SK-N-SH (cell line): ENCODE results near the gene MS4A8. TPM values are rescaled to one million over a fixed set of nuclear protein-coding genes. Genes with fewer than 3 reads are reported as not detected.

Experiments
- CTCF ChIA-PET: fragments of 300-600, 350-600 bp; formaldehyde crosslinking; extraction: SDS; loops from one replicate; lab custom pipeline; 2021; lab: Yijun Ruan, JAX
- POLR2A ChIA-PET: fragments of 350-600 bp; sonication (Branson Sonifier 250); formaldehyde crosslinking; extraction: SDS; loops from one replicate; lab custom pipeline; 2020; ENCODE audit warnings: antibody characterized with exemption, inconsistent platforms; lab: Yijun Ruan, JAX
- DNase-seq: peaks from one replicate; pipeline ENCODE4 v3.0.0; 2012
- H2AFZ ChIP-seq: fragments of 200-600 bp; sonication (generic); 2 replicates; pipeline ENCODE4 v1.8.1; 2016; ENCODE audit warnings: antibody characterized with exemption, mild to moderate bottlenecking, low read depth
- H3F3A ChIP-seq: fragments of 200-600 bp; sonication (generic); replicated peaks from 2 replicates; pipeline ENCODE3; 2016; ENCODE audit warnings: antibody characterized with exemption, mild to moderate bottlenecking; ENCODE audit not compliant: insufficient read depth
- H3K27ac ChIP-seq, 2 experiments: fragments of 200-500 bp in 1 of 2; fragments of 200-600 bp in 1 of 2; sonication (Bioruptor generic) in 1 of 2; sonication (generic), shearing (Covaris generic) in 1 of 2; 2 replicates each; pipeline versions ENCODE4 v1.5.1 to v1.6.1; 2014 to 2016; ENCODE audit warnings: low read depth in 2 of 2, inconsistent platforms in 1 of 2, low read length in 1 of 2, mild to moderate bottlenecking in 1 of 2, mixed read lengths in 1 of 2
- H3K27me3 ChIP-seq: fragments of 200-600 bp; sonication (generic), shearing (Covaris generic); 2 replicates; pipeline ENCODE4 v1.6.1; 2016; ENCODE audit warnings: mixed run types; ENCODE audit not compliant: insufficient read depth
- H3K36me3 ChIP-seq, 2 experiments: fragments of 200-500 bp in 1 of 2; fragments of 200-600 bp in 1 of 2; sonication (Bioruptor generic) in 1 of 2; sonication (generic) in 1 of 2; replicated peaks in 1 of 2; 2 replicates each; pipeline versions ENCODE3 to v1.5.1; 2014 to 2016; ENCODE audit warnings: low read length in 1 of 2, mild to moderate bottlenecking in 1 of 2; ENCODE audit not compliant: insufficient read depth in 2 of 2, control insufficient read depth in 1 of 2
- H3K4me1 ChIP-seq, 2 experiments: fragments of 200-500 bp in 1 of 2; fragments of 200-600 bp in 1 of 2; sonication (Bioruptor generic) in 1 of 2; sonication (generic), shearing (Covaris generic) in 1 of 2; 2 replicates each; pipeline versions ENCODE4 v1.5.1 to v1.6.1; 2014 to 2016; ENCODE audit warnings: low read depth in 1 of 2, low read length in 1 of 2, mixed run types in 1 of 2; ENCODE audit not compliant: insufficient read depth in 2 of 2, control insufficient read depth in 1 of 2
- H3K4me2 ChIP-seq: fragments of 200-600 bp; sonication (generic), shearing (Covaris generic); 2 replicates; pipeline ENCODE4 v1.6.1; 2017; ENCODE audit warnings: mixed run types
- H3K4me3 ChIP-seq, 2 experiments: fragments of 200-500 bp in 1 of 2; fragments of 200-600 bp in 1 of 2; sonication (Bioruptor generic) in 1 of 2; sonication (generic), shearing (Covaris generic) in 1 of 2; 2 replicates each; pipeline versions ENCODE4 v1.5.1 to v1.8.1; 2014 to 2016; ENCODE audit warnings: low read depth in 2 of 2, inconsistent platforms in 1 of 2, low read length in 1 of 2, mild to moderate bottlenecking in 1 of 2, mixed read lengths in 1 of 2, moderate library complexity in 1 of 2
- H3K79me2 ChIP-seq: fragments of 200-600 bp; sonication (generic); 2 replicates; pipeline ENCODE4 v1.8.1; 2017; ENCODE audit warnings: mild to moderate bottlenecking; ENCODE audit not compliant: insufficient read depth
- H3K9ac ChIP-seq: fragments of 200-600 bp; sonication (generic); 2 replicates; pipeline ENCODE4 v1.6.1; 2017; ENCODE audit warnings: mixed run types
- H3K9me2 ChIP-seq: fragments of 200-600 bp; sonication (generic); 2 replicates; pipeline ENCODE4 v1.6.1; 2017; ENCODE audit warnings: mixed run types
- H3K9me3 ChIP-seq: fragments of 200-600 bp; sonication (generic); 2 replicates; pipeline ENCODE4 v1.6.1; 2017; ENCODE audit warnings: mixed run types, mild to moderate bottlenecking, moderate library complexity
- H4K20me1 ChIP-seq: fragments of 200-600 bp; sonication (generic); 2 replicates; pipeline ENCODE4 v1.6.1; 2017; ENCODE audit warnings: mild to moderate bottlenecking, mixed run types; ENCODE audit not compliant: insufficient read depth
- CTCF ChIP-seq: fragments of 200-600 bp; sonication (generic); IDR thresholded peaks from 2 replicates; pipeline ENCODE4 v1.6.1; 2017; ENCODE audit warnings: antibody characterized with exemption, mild to moderate bottlenecking, moderate library complexity
- ELF1 ChIP-seq: IDR thresholded peaks from 2 replicates; pipeline ENCODE4 v1.4.0; 2012
- FOXJ3 ChIP-seq: sonication (generic); formaldehyde crosslinking; IDR thresholded peaks from 2 replicates; pipeline ENCODE4 v1.5.1; 2020; ENCODE audit warnings: mild to moderate bottlenecking, missing genetic modification reagents
- JUND ChIP-seq: IDR thresholded peaks from 2 replicates; pipeline ENCODE4 v1.4.0; 2012
- MAX ChIP-seq: IDR thresholded peaks from 2 replicates; pipeline ENCODE4 v1.4.0; 2012; ENCODE audit warnings: low read depth
- MEF2A ChIP-seq: IDR thresholded peaks from 2 replicates; pipeline ENCODE4 v1.4.0; 2012; ENCODE audit warnings: low read depth, borderline replicate concordance
- MXI1 ChIP-seq: IDR thresholded peaks from 2 replicates; pipeline ENCODE4 v1.6.1; 2012; ENCODE audit warnings: mild to moderate bottlenecking, low read depth, low read length, improper control_type of control experiment
- NFIC ChIP-seq: IDR thresholded peaks from 2 replicates; pipeline ENCODE4 v1.4.0; 2012; ENCODE audit warnings: borderline replicate concordance
- NRF1 ChIP-seq: IDR thresholded peaks from 2 replicates; pipeline ENCODE4 v1.6.1; 2012; ENCODE audit warnings: low read depth, mild to moderate bottlenecking, low read length
- RCOR1 ChIP-seq: fragments of 150-350 bp; IDR thresholded peaks from 2 replicates; pipeline ENCODE4 v1.6.1; 2017; ENCODE audit warnings: antibody characterized with exemption, low read length
- RFX5 ChIP-seq: IDR thresholded peaks from 2 replicates; pipeline ENCODE4 v1.6.1; 2012; ENCODE audit warnings: mild to moderate bottlenecking, improper control_type of control experiment, low read length
- SMC3 ChIP-seq: IDR thresholded peaks from 2 replicates; pipeline ENCODE4 v1.6.1; 2012; ENCODE audit warnings: low read depth, low read length, improper control_type of control experiment
- TEAD4 ChIP-seq: IDR thresholded peaks from 2 replicates; pipeline ENCODE4 v1.4.0; 2012; ENCODE audit warnings: mild to moderate bottlenecking, borderline replicate concordance; ENCODE audit not compliant: insufficient read depth
- USF1 ChIP-seq: IDR thresholded peaks from 2 replicates; pipeline ENCODE4 v1.4.0; 2012; ENCODE audit warnings: low read depth, borderline replicate concordance
- USF2 ChIP-seq: fragments of 150-350 bp; IDR thresholded peaks from 2 replicates; pipeline ENCODE4 v1.6.1; 2017; ENCODE audit warnings: antibody characterized with exemption, low read length, low read depth, borderline replicate concordance
- YY1 ChIP-seq: IDR thresholded peaks from 2 replicates; pipeline ENCODE4 v1.4.0; 2012; ENCODE audit warnings: low read depth, mild to moderate bottlenecking
- WGBS: methylation state at CpG from one replicate; pipeline ENCODE4 v1.1.6; 2017; ENCODE audit warnings: low lambda C conversion rate; 5-methylcytosine and 5-hydroxymethylcytosine counted together
- polyA plus RNA-seq, 3 experiments: library from polyadenylated mRNA; depleted of rRNA; stranded (reverse); fragments of >200 nt; gene quantifications; 2 replicates each; pipeline ENCODE4 v1.2.3, GENCODE V29; 2012

Gene MS4A8
- polyA plus RNA-seq, 1 of the 3 experiments (the other 2 are of a cell fraction), result not detected

- Histone ChIP-seq H3K36me3 (no peaks in the 10 kb centered on the region), H3K9me3 (no peaks in the 10 kb centered on the region), H3K27ac (no peak overlapping the region), H2AFZ (no peak overlapping the region), H3K27me3 (peaks cover 73% of the 10 kb centered on the region), H3K9ac (no peak overlapping the region), H4K20me1 (no peaks in the 10 kb centered on the region), H3F3A (no peaks in the 10 kb centered on the region), H3K4me3 (no peak overlapping the region), H3K9me2 (no peaks in the 10 kb centered on the region), H3K4me1 (no peaks in the 10 kb centered on the region), H3K4me2 (no peak overlapping the region), H3K79me2 (no peaks in the 10 kb centered on the region)
- POLR2A ChIA-PET, result no interaction called here
- DNase-seq, result no peak
- CTCF ChIA-PET, result interaction anchor here (1.7 to 4.1 kb wide), 2 partner anchors 7 to 13 kb away, joined by 4 to 67 read pairs; no protein-coding TSS in a partner anchor
- WGBS, result 9% methylated on average over 4 of the region's 4 CpGs
- no peak for TF ChIP-seq ELF1
- no peak for TF ChIP-seq RFX5
- TF ChIP-seq MEF2A, result no peak
- no peak for TF ChIP-seq NFIC
- no peak for TF ChIP-seq USF2
- no peak for TF ChIP-seq SMC3
- TF ChIP-seq USF1, result no peak
- no peak for TF ChIP-seq MXI1
- no peak for TF ChIP-seq FOXJ3
- TF ChIP-seq JUND, result no peak
- TF ChIP-seq YY1, result no peak
- TF ChIP-seq RCOR1, result no peak
- no peak for TF ChIP-seq NRF1
- TF ChIP-seq MAX, result no peak
- TF ChIP-seq CTCF, result no peak
- no peak for TF ChIP-seq TEAD4
Observed at GRCh38 chr11:60761436-60762190, 62.2 kb downstream of the MS4A8 start.
